ENCODE results near the gene HPX. TPM values are rescaled to one million over a fixed set of nuclear protein-coding genes. Genes with fewer than 3 reads are reported as not detected.

The HPX gene
- total and polyA plus RNA-seq, 2 of the 4 experiments (the other 2 are of a cell fraction) = 0.36 to 1.4 TPM

DNA sequence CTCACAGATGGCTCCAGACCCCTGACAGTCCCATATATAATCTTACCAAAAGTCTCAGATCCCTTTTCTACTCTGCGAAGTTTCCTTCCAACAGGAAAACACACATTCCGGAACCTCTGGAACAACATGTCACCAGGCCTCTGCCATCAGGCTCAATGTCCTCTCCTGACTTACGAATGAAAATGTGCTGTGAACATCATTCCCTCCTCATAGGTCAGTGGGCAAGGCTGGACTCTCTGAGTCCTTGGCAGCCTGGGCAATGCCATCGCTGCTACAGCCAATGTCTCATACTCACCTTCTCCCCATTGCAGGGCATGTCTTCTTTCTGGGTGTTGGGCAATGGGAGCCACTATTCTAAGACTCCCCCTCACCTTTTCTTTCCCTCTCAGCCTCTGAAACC is 1.7 kb upstream of the HPX start:
- no peak overlapping the region for H3K14ac ChIP-seq (replicated peaks; ENCODE audit: low read depth, low read length)
- CTCF ChIA-PET = interaction anchor here (0.7 to 6.7 kb wide), 2 partner anchors 25 to 63 kb away, joined by 3 to 107 read pairs; no protein-coding TSS in a partner anchor
- H2BK20ac ChIP-seq (ENCODE audit: low read depth, low read length) = no peak overlapping the region
- H2BK120ac ChIP-seq (ENCODE audit: low read depth, low read length) = no peak overlapping the region
- no peak overlapping the region for H2AK9ac ChIP-seq (replicated peaks; ENCODE audit: low read depth, low read length, poor library complexity)
- no peak overlapping the region for H3K56ac ChIP-seq (ENCODE audit: extremely low read depth, insufficient read depth, low read length)
- DNase-seq = no peak
- no TSS peak for BruUV-seq (replicated peaks)
- H3K79me1 ChIP-seq (ENCODE audit: low read depth in 1 of 2, low read length in 2 of 2) = no peaks in the 10 kb centered on the region
- no peak overlapping the region for H3K18ac ChIP-seq (ENCODE audit: low read depth, low read length)
- H3K36me3 ChIP-seq (ENCODE audit: control insufficient read depth, insufficient read depth, low read length) = peaks cover 2% of the 10 kb centered on the region; the same call in 1 of the 2 replicates
- in situ Hi-C loops (cut with MboI; ENCODE audit: low sequenced_read_pairs) (loop anchor here (5.0 kb wide), 1 partner anchor 60 kb away; no protein-coding TSS in a partner anchor), dilution Hi-C loops (cut with HindIII; ENCODE audit: low sequenced_read_pairs, unreplicated experiment) (no loop called here), intact Hi-C loops (cut with micrococcal nuclease) (no loop called here)
- no peak overlapping the region for H2BK15ac ChIP-seq (ENCODE audit: low read depth, low read length)
- no peaks in the 10 kb centered on the region for H3K4me1 ChIP-seq (ENCODE audit: control insufficient read depth, insufficient read depth, low read length)
- ATAC-seq (ENCODE audit: low read depth) = no peak
- H3K4ac ChIP-seq (ENCODE audit: low read depth, low read length) = no peak overlapping the region
- no peak overlapping the region for H3K23ac ChIP-seq (ENCODE audit: low read depth, low read length)
- no peak overlapping the region for H4K5ac ChIP-seq (ENCODE audit: low read depth, low read length)
- H3K9ac ChIP-seq (ENCODE audit: low read depth, low read length) = no peak overlapping the region
- H3K9me1 ChIP-seq (ENCODE audit: insufficient read depth, low read length) = no peaks in the 10 kb centered on the region
- H2BK5ac ChIP-seq (ENCODE audit: low read depth, low read length, poor library complexity, severe bottlenecking) = no peak overlapping the region
- H3K27ac ChIP-seq (ENCODE audit: insufficient read depth, low read length) = no peak overlapping the region
- POLR2A ChIA-PET (ENCODE audit: unreplicated experiment) = no interaction called here
- no peak overlapping the region for H2AFZ ChIP-seq (replicated peaks; ENCODE audit: low read length, poor library complexity)
- no peaks in the 10 kb centered on the region for H3K9me3 ChIP-seq (ENCODE audit: control insufficient read depth, insufficient read depth, low read length)
- H2AK5ac ChIP-seq (ENCODE audit: low read depth, low read length) = no peak overlapping the region
- no peak overlapping the region for H4K91ac ChIP-seq (ENCODE audit: insufficient read depth, low read depth, low read length)
- no peaks in the 10 kb centered on the region for H3K27me3 ChIP-seq (ENCODE audit: control insufficient read depth, insufficient read depth, low read length)
- no peak overlapping the region for H3K4me2 ChIP-seq (ENCODE audit: low read depth, low read length)
- TF ChIP-seq FOS (IDR thresholded peaks at IDR 0.05; ENCODE audit: low read depth, low read length) = no peak
- TF ChIP-seq CEBPB (IDR thresholded peaks at IDR 0.05; ENCODE audit: low read depth, low read length) = no peak
- TF ChIP-seq SMC3 (IDR thresholded peaks at IDR 0.05; ENCODE audit: low read depth, low read length) = no peak
- no peak for TF ChIP-seq MAZ (IDR thresholded peaks at IDR 0.05; ENCODE audit: borderline replicate concordance, low read depth, low read length)
- TF ChIP-seq MAFK (IDR thresholded peaks at IDR 0.05; ENCODE audit: low read depth, low read length) = no peak
- H3K4me3 ChIP-seq (ENCODE audit: insufficient read depth, low read depth, low read length) = no peak overlapping the region
- no peak overlapping the region for H4K8ac ChIP-seq (ENCODE audit: low read depth in 2 of 2, low read length in 2 of 2)
- no peaks in the 10 kb centered on the region for H4K20me1 ChIP-seq (ENCODE audit: insufficient read depth, low read length)
- 85% methylated on average over 3 of the region's 4 CpGs; no CpG with 5 or more reads in 1 of the 2 experiments for WGBS, 2 experiments (ENCODE audit: extremely low coverage in 2 of 2, insufficient read length in 1 of 2)
